Neural crest cell (in vitro differentiated cells): ENCODE measurements around the gene PLXNB3. TPM values are rescaled to one million over a fixed set of nuclear protein-coding genes. Genes with fewer than 3 reads are reported as not detected.

ENCODE experiments used
- DNase-seq: peaks from one replicate; pipeline ENCODE4 v3.0.0; 2021; ENCODE audit warnings: low read depth, mixed read lengths, low spot score
- H3K27ac Mint-ChIP-seq: one replicate; pipeline ENCODE4 v1.8.0; 2021; ENCODE audit warnings: mild to moderate bottlenecking, mixed read lengths; ENCODE audit not compliant: unreplicated experiment
- H3K27me3 Mint-ChIP-seq: 2 replicates; pipeline ENCODE4 v1.8.0; 2021; ENCODE audit warnings: low read depth, mild to moderate bottlenecking, mixed read lengths
- H3K36me3 Mint-ChIP-seq: 2 replicates; pipeline ENCODE4 v1.8.0; 2021; ENCODE audit warnings: low read depth, mild to moderate bottlenecking, mixed read lengths
- H3K4me1 Mint-ChIP-seq: 2 replicates; pipeline ENCODE4 v1.8.0; 2021; ENCODE audit warnings: mixed read lengths
- H3K4me3 Mint-ChIP-seq: one replicate; pipeline ENCODE4 v1.8.0; 2021; ENCODE audit warnings: mild to moderate bottlenecking, mixed read lengths
- H3K9me3 Mint-ChIP-seq: 2 replicates; pipeline ENCODE4 v1.8.0; 2021; ENCODE audit warnings: mixed read lengths
- CTCF ChIP-seq: fragments of 200-600 bp; sonication (generic); conservative IDR thresholded peaks from 2 replicates; pipeline ENCODE4 v1.5.0; 2021; ENCODE audit warnings: antibody characterized with exemption, mild to moderate bottlenecking
- total RNA-seq: library from RNA; stranded (reverse); gene quantifications from 2 replicates; pipeline ENCODE4 v1.2.1, GENCODE V29; 2021

Gene PLXNB3
- total RNA-seq, 1 donor from 2014 or later, result 15.7 TPM

- DNase-seq, result no peak
- Mint-ChIP-seq H3K4me1 (no peaks in the 10 kb centered on the region), H3K36me3 (peaks cover 2% of the 10 kb centered on the region), H3K9me3 (no peaks in the 10 kb centered on the region), H3K27ac (no peak overlapping the region), H3K27me3 (no peaks in the 10 kb centered on the region), H3K4me3 (no peak overlapping the region)
- no peak for TF ChIP-seq CTCF
These were observed 22.6 kb downstream of the PLXNB3 start for GRCh38 chrX:153786669-153787068.

- H3K9me3 Mint-ChIP-seq, result no peaks in the 10 kb centered on the region
- no peak for TF ChIP-seq CTCF
- no peak for DNase-seq
- H3K4me1 Mint-ChIP-seq, result peaks cover 9% of the 10 kb centered on the region
- H3K4me3 Mint-ChIP-seq, result peak overlapping the region; percentile 64
- no peaks in the 10 kb centered on the region for H3K27me3 Mint-ChIP-seq
- no peak overlapping the region for H3K27ac Mint-ChIP-seq
- peaks cover 4% of the 10 kb centered on the region for H3K36me3 Mint-ChIP-seq
These were observed 25.6 kb downstream of the PLXNB3 start for GRCh38 chrX:153789654-153790053.

GRCh38 chrX:153791104-153791852, 27.2 kb downstream of the PLXNB3 start:
- no peaks in the 10 kb centered on the region for H3K27me3 Mint-ChIP-seq
- no peaks in the 10 kb centered on the region for H3K9me3 Mint-ChIP-seq
- no peak overlapping the region for H3K27ac Mint-ChIP-seq
- TF ChIP-seq CTCF, result no peak
- H3K4me1 Mint-ChIP-seq, result peaks cover 14% of the 10 kb centered on the region
- peak overlapping the region; percentile 38 for H3K4me3 Mint-ChIP-seq
- H3K36me3 Mint-ChIP-seq, result peaks cover 4% of the 10 kb centered on the region
- no peak for DNase-seq

GRCh38 chrX:153792368-153792767, 28.3 kb downstream of the PLXNB3 start:
- no peak for TF ChIP-seq CTCF
- Mint-ChIP-seq H3K4me3 (no peak overlapping the region), H3K36me3 (peaks cover 4% of the 10 kb centered on the region), H3K27me3 (no peaks in the 10 kb centered on the region), H3K27ac (no peak overlapping the region), H3K9me3 (no peaks in the 10 kb centered on the region), H3K4me1 (peaks cover 15% of the 10 kb centered on the region)
- DNase-seq, result no peak

- peaks cover 15% of the 10 kb centered on the region for H3K4me1 Mint-ChIP-seq
- no peak overlapping the region for H3K27ac Mint-ChIP-seq
- H3K9me3 Mint-ChIP-seq, result no peaks in the 10 kb centered on the region
These were observed 29.2 kb downstream of the PLXNB3 start for GRCh38 chrX:153793291-153793690.

More at GRCh38 chrX:153793291-153793690, 29.2 kb downstream of the PLXNB3 start:
- Mint-ChIP-seq H3K27me3 (no peaks in the 10 kb centered on the region), H3K4me3 (peak overlapping the region; percentile 94), H3K36me3 (peaks cover 2% of the 10 kb centered on the region)
- no peak for TF ChIP-seq CTCF
- DNase-seq, result no peak
